CD4-positive, alpha-beta T cell treated with Interleukin-21 for 1 hour (primary cell): Measurements from ENCODE around the gene RBM43.
"Not testable (repeated sequence)": the region's sequence is repeated elsewhere in the genome, so short reads cannot be mapped to it uniquely, and the experiment has no call there.

Experiments
- DNase-seq: peaks from one replicate; pipeline ENCODE4 v3.0.0-alpha.2; 2020

RBM43 gene

DNA sequence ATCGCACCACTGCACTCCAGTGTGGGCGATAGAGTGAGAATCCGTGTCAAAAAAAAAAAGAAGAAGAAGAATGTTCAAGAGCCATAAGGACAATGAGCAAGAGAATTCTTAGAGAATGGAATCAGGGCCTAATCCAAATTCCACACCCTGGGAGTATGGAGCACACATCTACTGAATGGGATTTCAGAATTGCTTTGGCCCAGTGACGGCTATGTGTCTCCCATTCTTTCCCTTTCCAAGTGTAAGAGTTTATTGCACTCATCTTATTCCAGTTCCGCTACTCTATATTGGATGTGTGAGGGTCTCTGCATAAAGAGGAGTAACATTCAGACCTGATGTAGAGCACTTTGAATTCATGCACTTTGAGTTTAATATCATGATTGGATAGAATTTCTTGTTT is 5.9 kb upstream of the RBM43 start:
- DNase-seq, result no peak

DNA sequence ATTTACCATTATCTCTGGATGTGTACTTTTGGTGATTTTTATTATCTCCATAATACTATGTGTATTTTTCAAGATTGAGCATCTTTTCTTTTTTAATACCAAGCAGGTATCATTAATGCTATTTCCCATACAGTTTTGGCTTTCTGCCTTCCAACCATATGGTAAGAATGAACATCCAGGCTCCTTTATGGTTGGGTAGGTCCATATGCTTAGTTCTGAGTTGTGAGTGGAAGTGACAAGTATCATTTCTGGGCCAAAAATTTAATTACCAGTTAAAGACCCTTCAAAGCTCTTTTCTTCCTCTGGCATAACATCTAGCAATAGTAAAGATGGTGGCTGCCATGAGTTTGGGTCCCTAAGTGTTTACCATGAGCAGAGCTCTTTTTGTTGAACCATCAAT is 4.3 kb upstream of the RBM43 start:
- no peak for DNase-seq

DNA sequence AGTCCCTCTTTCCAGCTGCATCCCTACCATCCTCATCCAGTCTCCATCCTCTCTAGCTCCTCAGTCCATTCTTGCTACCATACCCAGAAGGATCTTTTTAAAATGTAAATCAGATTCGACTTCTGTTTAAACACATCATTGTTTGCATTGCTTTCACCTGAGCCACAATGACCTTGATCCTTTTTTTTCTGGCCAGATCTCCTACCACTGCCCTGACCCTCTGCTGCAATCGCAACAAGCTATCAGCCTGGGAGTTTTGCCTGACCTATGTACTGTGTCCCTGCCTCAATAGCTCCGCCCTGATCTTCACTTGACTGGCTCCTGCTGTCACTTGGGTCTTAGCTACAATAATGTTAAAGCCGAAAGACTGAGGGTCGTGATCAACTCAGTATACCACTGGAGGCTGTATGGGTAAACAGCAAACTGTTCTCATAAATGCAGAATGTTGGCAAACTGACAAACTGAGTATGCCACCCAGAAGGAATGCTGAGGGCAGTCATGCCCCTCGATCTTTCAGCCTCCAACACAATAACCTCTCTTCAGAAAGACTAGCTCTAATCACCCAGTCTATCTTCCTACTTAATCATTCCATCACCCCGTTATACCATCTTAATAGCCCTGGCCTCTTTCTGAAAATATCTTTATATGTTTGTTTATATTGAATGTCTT is 2.6 kb upstream of the RBM43 start:
- DNase-seq, result no peak

GRCh38 chr2:151262629-151263028 is 966 bp upstream of the RBM43 start:
- DNase-seq, result no peak

GRCh38 chr2:151261977-151262291 is 271 bp upstream of the RBM43 start:
- DNase-seq, result no peak

DNA sequence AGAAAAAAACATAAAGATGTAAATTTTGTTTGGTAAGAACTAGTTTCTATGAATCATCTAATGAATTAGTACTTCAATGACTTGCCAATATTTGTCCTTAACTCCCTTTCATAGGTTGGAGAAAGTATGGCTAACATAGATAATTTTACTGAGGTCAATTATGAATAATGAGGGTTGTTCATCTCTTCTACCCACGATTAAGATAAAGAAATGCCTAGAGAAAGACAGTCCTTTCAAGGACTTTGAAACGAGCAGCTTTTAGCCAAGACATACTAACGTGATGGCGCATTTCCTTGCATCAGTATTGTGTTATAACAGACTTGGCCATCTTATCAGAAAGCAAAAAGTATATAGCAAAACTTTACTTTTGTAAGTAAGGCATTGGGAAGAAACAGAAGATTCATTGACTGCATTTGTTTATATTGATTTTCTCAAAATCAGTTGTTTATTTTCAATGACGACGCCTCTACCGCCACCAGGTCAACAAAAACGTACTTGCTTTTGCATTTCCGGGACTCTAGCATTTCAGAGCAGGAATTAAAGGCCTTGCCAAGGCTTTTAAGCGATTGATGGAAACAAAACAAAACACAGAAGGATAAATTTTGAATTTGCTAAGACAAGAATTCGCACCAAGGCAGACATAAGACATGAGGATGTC is 961 bp downstream of the RBM43 start:
- DNase-seq, result no peak

DNA sequence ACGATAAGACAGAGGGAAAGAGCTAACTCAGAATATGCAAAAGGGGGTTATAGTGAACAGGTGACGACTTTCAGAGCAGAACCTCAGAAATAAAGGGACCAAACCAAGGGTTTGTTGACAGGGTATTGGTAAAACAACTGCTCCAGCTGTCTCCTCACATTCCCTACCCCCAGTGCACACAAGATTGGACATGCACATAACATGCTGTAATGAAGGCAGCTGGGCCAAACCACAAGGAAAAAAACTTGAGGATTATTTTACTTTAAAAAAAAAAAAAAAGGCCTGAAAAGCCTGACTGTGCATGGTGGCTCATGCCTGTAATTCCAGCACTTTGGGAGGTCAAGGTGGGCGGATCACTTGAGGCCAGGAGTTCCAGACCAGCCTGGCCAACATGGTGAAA is 3.5 kb downstream of the RBM43 start:
- no peak for DNase-seq

GRCh38 chr2:151252646-151253045 is 9.0 kb downstream of the RBM43 start:
- DNase-seq, result no peak

DNA sequence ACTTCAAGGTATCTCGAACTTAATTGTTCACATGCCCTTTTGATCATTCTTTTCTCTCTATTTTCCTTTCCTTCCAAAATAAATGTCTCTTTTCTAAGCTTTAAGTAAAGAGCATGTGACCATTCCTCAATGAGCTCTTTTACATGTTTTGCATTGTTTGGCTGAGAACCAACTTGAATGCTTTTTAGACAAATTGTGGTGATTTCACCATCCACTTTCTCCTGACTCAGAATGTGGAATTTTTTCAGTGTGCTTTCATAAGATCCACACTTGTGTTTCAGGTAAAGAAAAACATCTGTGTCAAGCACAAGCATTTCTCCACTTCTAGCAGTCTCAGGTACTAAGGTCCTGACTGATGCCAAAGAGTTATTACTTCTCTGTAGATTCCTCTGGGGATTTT is 10.7 kb downstream of the RBM43 start:
- no peak for DNase-seq

- no peak for DNase-seq
Observed at GRCh38 chr2:151247432-151247831, 14.2 kb downstream of the RBM43 start.

- DNase-seq, result no peak
Observed at GRCh38 chr2:151246152-151246551, 15.5 kb downstream of the RBM43 start.

DNA sequence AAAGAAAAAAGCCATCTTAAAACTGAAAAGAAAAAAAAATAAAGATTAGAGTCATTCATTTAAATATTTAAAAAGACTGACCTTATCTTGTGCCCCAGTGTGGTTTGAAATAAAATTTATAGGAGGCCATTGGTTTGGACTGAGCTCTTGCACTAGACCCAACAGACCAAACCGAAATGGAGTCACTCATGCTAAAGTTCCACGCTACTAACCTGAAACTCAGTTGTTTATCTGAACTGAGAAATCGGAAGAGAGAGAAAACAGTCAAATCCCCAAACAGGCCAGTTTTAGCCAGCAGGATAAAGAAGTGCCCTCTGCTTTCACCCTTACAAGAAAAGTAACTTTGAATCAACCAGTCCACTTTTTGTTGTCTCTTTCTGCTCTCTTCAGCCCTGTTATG is 18.2 kb downstream of the RBM43 start:
- DNase-seq, result no peak

GRCh38 chr2:151241224-151241623 is 20.4 kb downstream of the RBM43 start:
- no peak for DNase-seq

- DNase-seq, result no peak
Observed at GRCh38 chr2:151240433-151240832, 21.2 kb downstream of the RBM43 start.

GRCh38 chr2:151239624-151240023 is 22.0 kb downstream of the RBM43 start:
- DNase-seq, result no peak

- DNase-seq, result peak; percentile 61
Observed at GRCh38 chr2:151238527-151239487, 22.9 kb downstream of the RBM43 start.

- DNase-seq, result no peak
Observed at GRCh38 chr2:151237422-151238025, 24.1 kb downstream of the RBM43 start.

DNA sequence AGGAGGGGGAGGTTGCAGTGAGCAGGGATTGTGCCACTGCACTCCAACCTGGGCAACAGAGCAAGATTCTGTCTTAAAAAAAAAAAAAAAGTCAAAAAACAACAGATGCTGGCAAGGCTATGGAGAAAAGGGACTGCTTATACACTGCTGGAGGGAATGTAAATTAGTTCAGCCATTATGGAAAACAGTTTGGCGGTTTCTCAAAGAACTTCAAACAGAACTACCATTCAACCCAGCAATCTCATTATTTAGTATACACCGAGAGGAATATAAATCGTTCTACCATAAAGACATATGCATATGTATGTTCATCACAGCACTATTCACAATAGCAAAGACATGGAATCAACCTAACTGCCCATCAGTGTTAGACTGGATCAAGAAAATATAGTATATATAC is 27.9 kb downstream of the RBM43 start:
- not testable (repeated sequence) for DNase-seq

GRCh38 chr2:151233288-151233687 is 28.4 kb downstream of the RBM43 start:
- DNase-seq, result not testable (repeated sequence)

DNA sequence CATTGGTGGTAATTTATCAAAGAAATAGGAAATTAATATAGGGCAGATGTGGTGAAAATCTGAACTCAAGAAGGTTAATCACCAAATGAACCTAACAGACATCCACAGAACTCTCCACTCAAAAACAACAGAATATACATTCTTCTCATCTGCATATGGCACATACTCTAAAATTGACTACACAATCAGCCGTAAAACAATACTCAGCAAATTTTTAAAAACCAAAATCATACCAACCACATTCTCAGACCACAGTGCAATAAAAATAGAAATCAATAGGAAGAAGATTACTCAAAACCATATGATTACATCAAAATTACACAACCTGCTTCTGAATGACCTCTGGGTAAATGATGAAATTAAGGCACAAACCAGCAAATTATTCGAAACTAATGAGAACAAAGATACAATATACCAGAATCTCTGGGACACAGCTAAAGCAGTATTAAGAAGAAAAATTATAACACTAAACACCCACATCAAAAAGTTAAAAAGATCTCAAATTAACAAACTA is 31.0 kb downstream of the RBM43 start:
- DNase-seq, result no peak

DNA sequence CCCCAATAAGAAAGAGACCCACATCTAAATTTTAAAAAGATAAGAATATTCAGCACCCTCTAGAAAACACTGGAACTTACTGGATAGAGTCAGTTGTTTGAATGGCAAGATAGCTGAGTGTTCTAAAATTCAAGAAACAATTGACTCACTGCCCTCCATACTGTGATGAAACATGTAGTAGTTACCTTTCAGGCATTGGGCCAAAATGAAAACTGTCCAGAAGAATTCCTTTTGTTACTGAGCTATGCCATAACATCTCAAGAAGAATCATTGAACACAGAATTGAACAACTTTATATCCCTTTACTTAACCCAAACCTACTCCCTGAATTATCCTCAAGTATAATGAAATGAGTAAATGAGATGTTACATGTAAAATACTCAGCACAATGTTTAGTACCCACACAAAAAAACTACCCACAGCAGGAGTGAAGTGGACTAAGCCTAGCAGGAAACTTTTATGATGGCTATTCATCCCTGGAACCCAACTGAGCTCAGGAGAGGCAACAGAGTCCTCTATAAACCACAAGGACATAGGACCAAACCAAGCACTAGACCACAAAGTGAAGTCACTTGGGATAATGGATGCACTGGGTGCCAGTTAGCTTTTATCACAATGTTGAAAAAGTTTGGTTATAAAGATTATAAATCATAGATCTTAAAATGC is 32.7 kb downstream of the RBM43 start:
- DNase-seq, result no peak

DNA sequence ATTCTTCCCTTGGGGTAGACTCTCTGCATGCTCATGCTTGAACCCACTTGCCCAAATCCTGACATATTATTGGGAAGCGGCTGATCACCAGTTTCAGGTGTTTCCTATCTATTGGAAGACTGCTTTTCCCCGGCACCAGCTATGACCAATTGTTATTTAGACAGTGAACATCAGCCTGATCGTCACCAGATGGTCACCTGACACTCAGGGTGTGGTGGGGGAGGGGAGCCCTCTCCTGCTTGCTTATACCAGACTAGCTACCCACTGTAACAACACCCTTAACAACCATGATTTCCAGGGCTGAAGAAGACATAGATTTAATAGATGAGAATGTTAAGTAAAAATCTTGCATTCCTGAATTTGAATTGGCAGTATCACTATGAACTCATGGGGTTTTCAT is 44.3 kb downstream of the RBM43 start:
- DNase-seq, result no peak

DNA sequence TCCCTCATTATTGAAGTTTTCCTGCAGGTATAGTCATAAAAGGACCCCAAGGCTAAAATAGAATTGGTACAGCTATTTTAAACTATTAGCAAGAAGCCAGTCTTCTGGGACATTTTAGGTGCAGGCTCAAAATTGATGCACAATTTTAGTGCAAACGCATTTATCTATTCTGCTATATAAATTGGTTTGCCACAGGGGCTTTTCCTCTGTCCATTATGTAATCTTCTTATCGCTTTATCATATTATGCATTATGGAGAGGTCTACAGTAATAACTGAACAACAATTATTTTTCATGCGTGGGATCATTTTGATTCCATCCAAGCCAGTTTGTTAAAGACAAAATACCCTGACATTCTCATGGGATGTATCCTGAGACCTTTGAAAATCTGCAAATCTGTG is 54.6 kb downstream of the RBM43 start:
- no peak for DNase-seq
